MCF 10A (cell line): Measurements from ENCODE around the gene HSPA1B. TPM values are rescaled to one million over a fixed set of nuclear protein-coding genes. Genes with fewer than 3 reads are reported as not detected.
A peak's percentile ranks its signal among the peaks of the same experiment; 100 is the strongest.

Experiments
- BruUV-seq: library from RNA; stranded (reverse); fragments of 400-500 nt; replicated peaks from 2 replicates; lab custom pipeline; 2021; lab: Mats Ljungman, UMichigan
- CTCF ChIA-PET: fragments of 300-600 bp; sonication (Branson Sonifier 250); formaldehyde crosslinking; extraction: SDS; loops from one replicate; lab custom pipeline; 2021; ENCODE audit warnings: antibody characterized with exemption, inconsistent platforms; lab: Yijun Ruan, JAX
- POLR2A ChIA-PET: fragments of 300-600, 350-650 bp; sonication (Branson Sonifier 250); formaldehyde crosslinking; extraction: SDS; loops from one replicate; lab custom pipeline; 2020; ENCODE audit warnings: antibody characterized with exemption, inconsistent platforms; lab: Yijun Ruan, JAX
- DNase-seq: peaks from one replicate; pipeline ENCODE4 v3.0.0-alpha.2; 2018; ENCODE audit not compliant: unreplicated experiment
- H3K27ac Mint-ChIP-seq: one replicate; pipeline ENCODE4 v1.8.0; 2022; ENCODE audit warnings: mild to moderate bottlenecking, low read depth, mixed read lengths; ENCODE audit not compliant: unreplicated experiment
- H3K27me3 Mint-ChIP-seq: one replicate; pipeline ENCODE4 v1.8.0; 2022; ENCODE audit warnings: mixed read lengths; ENCODE audit not compliant: insufficient read depth, unreplicated experiment
- H3K36me3 Mint-ChIP-seq: one replicate; pipeline ENCODE4 v1.8.0; 2022; ENCODE audit warnings: mild to moderate bottlenecking, moderate library complexity, mixed read lengths; ENCODE audit not compliant: insufficient read depth, unreplicated experiment
- H3K4me1 Mint-ChIP-seq: one replicate; pipeline ENCODE4 v1.8.0; 2022; ENCODE audit warnings: mixed read lengths; ENCODE audit not compliant: insufficient read depth, unreplicated experiment
- H3K4me3 Mint-ChIP-seq: one replicate; pipeline ENCODE4 v1.8.0; 2022; ENCODE audit warnings: mild to moderate bottlenecking, moderate library complexity, mixed read lengths; ENCODE audit not compliant: unreplicated experiment
- H3K9me3 Mint-ChIP-seq: one replicate; pipeline ENCODE4 v1.8.0; 2022; ENCODE audit warnings: mixed read lengths; ENCODE audit not compliant: unreplicated experiment
- CTCF ChIP-seq: fragments of 200-600 bp; IDR thresholded peaks from one replicate; pipeline ENCODE4 v1.8.0; 2022; ENCODE audit warnings: antibody characterized with exemption, mild to moderate bottlenecking; ENCODE audit not compliant: unreplicated experiment
- intact Hi-C: fragments of 100-400 bp; cut with micrococcal nuclease; formaldehyde crosslinking; loops from 2 replicates; pipeline ENCODE4 v1.14.1; 2022
- total RNA-seq: library from RNA; stranded (reverse); gene quantifications from 2 replicates; pipeline ENCODE4 v1.2.3, GENCODE V29; 2022

The HSPA1B gene
- total RNA-seq, 1 experiment from 2014 or later, result 29.8 TPM

- no peak for DNase-seq
- H3K27ac Mint-ChIP-seq, result no peak overlapping the region
- no peaks in the 10 kb centered on the region for H3K27me3 Mint-ChIP-seq
- BruUV-seq, result no TSS peak
- ChIA-PET CTCF (interaction anchor here (1.1 kb wide), 1 partner anchor 16 kb away, joined by 4 read pairs; no protein-coding TSS in a partner anchor), POLR2A (no interaction called here)
- H3K36me3 Mint-ChIP-seq, result no peaks in the 10 kb centered on the region
- no peak for TF ChIP-seq CTCF
- no peaks in the 10 kb centered on the region for H3K4me1 Mint-ChIP-seq
- H3K4me3 Mint-ChIP-seq, result no peak overlapping the region
- intact Hi-C loops, result no loop called here
- H3K9me3 Mint-ChIP-seq, result no peaks in the 10 kb centered on the region
These were observed 43.6 kb downstream of the HSPA1B start for GRCh38 chr6:31871046-31871659.

- no TSS peak for BruUV-seq
- no peaks in the 10 kb centered on the region for H3K27me3 Mint-ChIP-seq
- no peaks in the 10 kb centered on the region for H3K9me3 Mint-ChIP-seq
- intact Hi-C loops, result no loop called here
- ChIA-PET POLR2A (interaction anchor here (1.0 to 1.1 kb wide), 2 partner anchors 10 to 11 kb away, joined by 3 read pairs; partner anchors contain the start of gene NEU1), CTCF (interaction anchor here (0.7 kb wide), 1 partner anchor 1328 kb away, joined by 4 read pairs; no protein-coding TSS in a partner anchor)
- H3K27ac Mint-ChIP-seq, result no peak overlapping the region
- no peaks in the 10 kb centered on the region for H3K4me1 Mint-ChIP-seq
- no peak overlapping the region for H3K4me3 Mint-ChIP-seq
- peaks cover under 1% of the 10 kb centered on the region for H3K36me3 Mint-ChIP-seq
- no peak for DNase-seq
- TF ChIP-seq CTCF, result no peak
These were observed 46.6 kb downstream of the HSPA1B start for GRCh38 chr6:31874084-31874670.

GRCh38 chr6:31874836-31875572, 47.5 kb downstream of the HSPA1B start:
- Mint-ChIP-seq H3K36me3 (peaks cover 9% of the 10 kb centered on the region), H3K4me1 (no peaks in the 10 kb centered on the region), H3K4me3 (no peak overlapping the region), H3K9me3 (no peaks in the 10 kb centered on the region), H3K27ac (no peak overlapping the region), H3K27me3 (no peaks in the 10 kb centered on the region)
- TF ChIP-seq CTCF, result no peak
- CTCF ChIA-PET, result interaction anchor here (1.1 to 1.3 kb wide), 2 partner anchors 13 to 14 kb away, joined by 5 to 6 read pairs; no protein-coding TSS in a partner anchor
- intact Hi-C loops, result no loop called here
- POLR2A ChIA-PET, result interaction anchor here (0.6 to 1.6 kb wide), 4 partner anchors 11 to 210 kb away, joined by 3 to 7 read pairs (median 3); partner anchors contain the start of genes GPANK1 and NEU1
- no TSS peak for BruUV-seq
- DNase-seq, result no peak

- H3K27ac Mint-ChIP-seq, result peak overlapping the region; percentile 25
- intact Hi-C loops, result no loop called here
- no peak for DNase-seq
- H3K36me3 Mint-ChIP-seq, result peaks cover 17% of the 10 kb centered on the region
- no TSS peak for BruUV-seq
- H3K27me3 Mint-ChIP-seq, result no peaks in the 10 kb centered on the region
- TF ChIP-seq CTCF, result no peak
- no peaks in the 10 kb centered on the region for H3K4me1 Mint-ChIP-seq
- CTCF ChIA-PET, result interaction anchor here (0.6 to 1.3 kb wide), 3 partner anchors 12 to 207 kb away, joined by 3 to 6 read pairs (median 5); no protein-coding TSS in a partner anchor
- H3K4me3 Mint-ChIP-seq, result no peak overlapping the region
- no peaks in the 10 kb centered on the region for H3K9me3 Mint-ChIP-seq
- POLR2A ChIA-PET, result interaction anchor here (0.6 to 1.6 kb wide), 4 partner anchors 13 to 215 kb away, joined by 3 to 7 read pairs (median 3); partner anchors contain the start of genes GPANK1 and NEU1
These were observed 48.3 kb downstream of the HSPA1B start for GRCh38 chr6:31875877-31876276.
